ENCODE data around the gene IQCE. TPM values are rescaled to one million over a fixed set of nuclear protein-coding genes. Genes with fewer than 3 reads are reported as not detected.
A peak's percentile ranks its signal among the peaks of the same experiment; 100 is the strongest.
"Not testable (repeated sequence)": the region's sequence is repeated elsewhere in the genome, so short reads cannot be mapped to it uniquely, and the experiment has no call there.

The IQCE gene
- total and polyA plus RNA-seq, 2 experiments from 2014 or later = 14.7 to 14.9 TPM

GRCh38 chr7:2559283-2559950, 638 bp downstream of the IQCE start:
- DNase-seq = peak; percentile 61
- H3K79me2 ChIP-seq (ENCODE audit: insufficient read depth) = peaks cover 55% of the 10 kb centered on the region
- H3K9me2 ChIP-seq (ENCODE audit: insufficient read depth) = no peaks in the 10 kb centered on the region
- H3K36me3 ChIP-seq (ENCODE audit: low read depth) = no peaks in the 10 kb centered on the region
- TF ChIP-seq EZH2phosphoT487 (IDR thresholded peaks at IDR 0.05; ENCODE audit: insufficient read depth, low read depth) = no peak
- H3K4me1 ChIP-seq (ENCODE audit: insufficient read depth) = peaks cover 6% of the 10 kb centered on the region; the same call in 1 of the 2 replicates
- H3F3A ChIP-seq (ENCODE audit: insufficient read depth) = no peaks in the 10 kb centered on the region
- H3K4me2 ChIP-seq (ENCODE audit: unreplicated experiment) = peak overlapping the region; percentile 79
- H2AFZ ChIP-seq = peak overlapping the region; percentile 93
- peak overlapping the region; percentile 84 for H3K4me3 ChIP-seq
- H3K27me3 ChIP-seq (replicated peaks; ENCODE audit: insufficient read depth) = no peaks in the 10 kb centered on the region
- peak overlapping the region; percentile 32 for H3K27ac ChIP-seq
- no peaks in the 10 kb centered on the region for H4K20me1 ChIP-seq (ENCODE audit: insufficient read depth)
- peak overlapping the region; percentile 81 for H3K9ac ChIP-seq
- no peaks in the 10 kb centered on the region for H3K9me3 ChIP-seq (ENCODE audit: low read depth)
- 4 to 6% methylated on average over 30 to 38 of the region's 53 CpGs for WGBS, 2 experiments (ENCODE audit: low coverage in 1 of 2, low lambda C conversion rate in 2 of 2, missing lambda C conversion rate in 2 of 2)
- in situ Hi-C loops (cut with MboI) = no loop called here

- DNase-seq; H3K27ac ChIP-seq; H3K4me2 ChIP-seq (ENCODE audit: unreplicated experiment); H3K36me3 ChIP-seq (ENCODE audit: low read depth); H3K9me3 ChIP-seq (ENCODE audit: low read depth); H3K4me1 ChIP-seq (ENCODE audit: insufficient read depth); H3K4me3 ChIP-seq; H3F3A ChIP-seq (ENCODE audit: insufficient read depth); H3K9me2 ChIP-seq (ENCODE audit: insufficient read depth); H2AFZ ChIP-seq; in situ Hi-C loops (cut with MboI); H4K20me1 ChIP-seq (ENCODE audit: insufficient read depth); H3K27me3 ChIP-seq (replicated peaks; ENCODE audit: insufficient read depth); H3K9ac ChIP-seq: not testable (repeated sequence)
- H3K79me2 ChIP-seq (ENCODE audit: insufficient read depth) = peaks cover 67% of the 10 kb centered on the region
- 71 to 74% methylated on average over 3 of the region's 3 CpGs for WGBS, 2 experiments (ENCODE audit: low coverage in 1 of 2, low lambda C conversion rate in 2 of 2, missing lambda C conversion rate in 2 of 2)
These were observed 5.2 kb downstream of the IQCE start for GRCh38 chr7:2563955-2564354.

GRCh38 chr7:2564970-2565540, 6.3 kb downstream of the IQCE start:
- Histone ChIP-seq H3K4me3 (no peak overlapping the region), H3K4me1 (ENCODE audit: insufficient read depth) (no peaks in the 10 kb centered on the region), H3K9me2 (ENCODE audit: insufficient read depth) (no peaks in the 10 kb centered on the region), H3K9me3 (ENCODE audit: low read depth) (no peaks in the 10 kb centered on the region), H3K27ac (no peak overlapping the region), H3K9ac (no peak overlapping the region), H4K20me1 (ENCODE audit: insufficient read depth) (no peaks in the 10 kb centered on the region), H3F3A (ENCODE audit: insufficient read depth) (no peaks in the 10 kb centered on the region), H3K27me3 (replicated peaks; ENCODE audit: insufficient read depth) (no peaks in the 10 kb centered on the region), H3K36me3 (ENCODE audit: low read depth) (no peaks in the 10 kb centered on the region), H3K79me2 (ENCODE audit: insufficient read depth) (peaks cover 58% of the 10 kb centered on the region), H3K4me2 (ENCODE audit: unreplicated experiment) (no peak overlapping the region), H2AFZ (no peak overlapping the region)
- DNase-seq = no peak
- 92 to 94% methylated on average over 12 of the region's 12 CpGs for WGBS, 2 experiments (ENCODE audit: low coverage in 1 of 2, low lambda C conversion rate in 2 of 2, missing lambda C conversion rate in 2 of 2)
- TF ChIP-seq EZH2 (IDR thresholded peaks at IDR 0.05; ENCODE audit: insufficient read depth, poor library complexity, severe bottlenecking) = no peak
- TF ChIP-seq EZH2phosphoT487 (IDR thresholded peaks at IDR 0.05; ENCODE audit: insufficient read depth, low read depth) = no peak
- in situ Hi-C loops (cut with MboI) = no loop called here

- H3F3A ChIP-seq (ENCODE audit: insufficient read depth) = no peaks in the 10 kb centered on the region
- H3K36me3 ChIP-seq (ENCODE audit: low read depth) = no peaks in the 10 kb centered on the region
- H3K4me1 ChIP-seq (ENCODE audit: insufficient read depth) = no peaks in the 10 kb centered on the region
- H3K27me3 ChIP-seq (replicated peaks; ENCODE audit: insufficient read depth) = no peaks in the 10 kb centered on the region
- in situ Hi-C loops (cut with MboI) = no loop called here
- DNase-seq = no peak
- H3K4me2 ChIP-seq (ENCODE audit: unreplicated experiment) = no peak overlapping the region
- TF ChIP-seq EZH2phosphoT487 (IDR thresholded peaks at IDR 0.05; ENCODE audit: insufficient read depth, low read depth) (no peak), EZH2 (IDR thresholded peaks at IDR 0.05; ENCODE audit: insufficient read depth, poor library complexity, severe bottlenecking) (no peak)
- H3K9me3 ChIP-seq (ENCODE audit: low read depth) = no peaks in the 10 kb centered on the region
- no peaks in the 10 kb centered on the region for H3K9me2 ChIP-seq (ENCODE audit: insufficient read depth)
- 73% methylated on average over 8 of the region's 8 CpGs for WGBS, 2 experiments (ENCODE audit: low coverage in 1 of 2, low lambda C conversion rate in 2 of 2, missing lambda C conversion rate in 2 of 2)
- H2AFZ ChIP-seq = no peak overlapping the region
- H3K79me2 ChIP-seq (ENCODE audit: insufficient read depth) = peaks cover 46% of the 10 kb centered on the region
- H4K20me1 ChIP-seq (ENCODE audit: insufficient read depth) = no peaks in the 10 kb centered on the region
- H3K4me3 ChIP-seq = no peak overlapping the region
- H3K9ac ChIP-seq = no peak overlapping the region
- H3K27ac ChIP-seq = no peak overlapping the region
These were observed 7.6 kb downstream of the IQCE start for GRCh38 chr7:2566348-2566889.

Measured in GM23248 (cell line).